AG04450 (cell line): ENCODE results near the gene OPA3. TPM values are rescaled to one million over a fixed set of nuclear protein-coding genes. Genes with fewer than 3 reads are reported as not detected.

ENCODE experiments used
- CTCF ChIA-PET: fragments of 300-600, 350-600 bp; formaldehyde crosslinking; extraction: SDS; loops from one replicate; lab custom pipeline; 2022; ENCODE audit warnings: antibody characterized with exemption, inconsistent platforms; lab: Charles Lee
- POLR2A ChIA-PET: fragments of 350-600 bp; formaldehyde crosslinking; extraction: SDS; loops from one replicate; lab custom pipeline; 2021; ENCODE audit warnings: antibody characterized with exemption, inconsistent platforms; lab: Yijun Ruan, JAX
- DNase-seq: peaks from one replicate; pipeline ENCODE4 v3.0.0-alpha.2; 2011; ENCODE audit warnings: low read depth, low spot score
- H3K27ac ChIP-seq: one replicate; pipeline ENCODE4 v1.5.1; 2012; ENCODE audit warnings: low read depth, low read length, control low read depth
- H3K27me3 ChIP-seq: one replicate; pipeline ENCODE4 v1.6.0; 2012; ENCODE audit warnings: low read length; ENCODE audit not compliant: control insufficient read depth, insufficient read depth
- H3K4me3 ChIP-seq: 2 replicates; pipeline ENCODE4 v1.5.1; 2011; ENCODE audit warnings: mild to moderate bottlenecking, low read depth, low read length, control low read depth
- H3K9me3 ChIP-seq: 2 replicates; pipeline ENCODE4 v1.5.1; 2012; ENCODE audit warnings: low read length; ENCODE audit not compliant: control insufficient read depth, insufficient read depth
- polyA plus RNA-seq: library from polyadenylated mRNA; depleted of rRNA; stranded (reverse); fragments of >200 nt; gene quantifications from 2 replicates; pipeline ENCODE4 v1.2.3, GENCODE V29; 2011
- TF ChIP-seq, protein P1 (sequence below): IDR thresholded peaks from 2 replicates; pipeline ENCODE4 v1.5.1; 2011; ENCODE audit warnings: low read depth, low read length, control low read depth, inconsistent platforms

The OPA3 gene
- polyA plus RNA-seq, 1 experiment: 12.2 TPM

DNA sequence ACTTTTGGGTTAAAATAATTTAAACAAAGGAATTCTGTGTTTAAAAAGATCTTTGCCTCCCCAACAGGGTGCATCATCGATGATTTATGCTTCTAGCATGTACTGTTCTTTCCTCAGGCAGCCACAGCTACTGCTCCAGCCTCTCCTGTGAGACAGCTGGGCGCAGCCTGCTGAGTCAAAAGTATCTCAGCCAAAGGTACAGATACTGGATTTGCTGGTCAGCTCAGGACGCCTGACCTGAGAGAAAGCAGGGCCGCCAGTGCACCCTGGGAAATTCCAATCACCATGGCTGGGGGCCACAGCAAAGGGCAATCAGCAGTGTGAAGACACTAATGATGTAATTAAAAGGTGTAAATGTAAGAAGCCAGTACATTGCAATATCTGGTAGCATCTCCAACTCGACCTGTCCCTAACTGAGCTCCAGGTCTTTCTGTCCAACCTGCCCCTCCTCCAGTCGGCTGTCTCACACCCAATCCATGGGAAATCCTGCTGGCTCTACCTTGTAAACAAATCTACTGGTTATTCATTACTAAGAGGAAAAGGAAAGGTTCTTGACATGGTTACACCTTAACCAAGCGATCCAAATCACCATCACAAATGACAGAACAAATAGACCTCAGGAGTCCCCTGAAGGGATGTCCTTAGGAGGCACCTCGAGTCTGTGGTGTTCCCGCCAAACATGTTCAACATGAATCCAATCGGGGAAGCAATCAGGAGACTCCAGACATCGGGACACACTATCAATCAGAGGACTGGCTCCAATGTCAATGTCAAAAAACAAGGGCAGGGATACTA, 7.3 kb downstream of the OPA3 start:
- H3K27me3 ChIP-seq: no peaks in the 10 kb centered on the region
- POLR2A ChIA-PET: interaction anchor here (0.5 to 1.8 kb wide), 4 partner anchors 25 to 69 kb away, joined by 3 to 6 read pairs (median 4); no protein-coding TSS in a partner anchor

DNA sequence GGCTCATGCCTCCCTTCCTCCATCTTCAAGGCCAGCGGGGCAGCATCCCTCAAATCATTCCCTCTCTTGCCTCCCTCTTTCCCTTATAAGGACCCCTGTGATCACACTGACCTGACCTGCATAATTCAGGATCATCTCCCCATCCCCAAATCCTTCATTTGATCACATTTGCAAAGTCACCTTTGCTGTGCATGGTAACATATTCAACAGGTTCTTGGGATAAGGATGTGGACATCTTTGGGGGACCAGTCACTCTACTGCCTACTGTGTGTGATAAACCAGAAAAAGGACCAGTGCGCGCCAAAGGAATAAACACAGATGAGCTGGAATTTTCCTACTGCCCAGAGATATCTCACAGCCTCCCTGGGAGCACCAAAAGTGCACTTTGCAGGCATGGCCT, 7.9 kb downstream of the OPA3 start:
- ChIA-PET POLR2A (interaction anchor here (0.5 to 1.8 kb wide), 4 partner anchors 24 to 68 kb away, joined by 3 to 6 read pairs (median 4); no protein-coding TSS in a partner anchor), CTCF (interaction anchor here (1.4 kb wide), 1 partner anchor 18 kb away, joined by 4 read pairs; no protein-coding TSS in a partner anchor)
- H3K4me3 ChIP-seq: no peak overlapping the region
- peak overlapping the region; percentile 95 for H3K27ac ChIP-seq
- DNase-seq: no peak
- H3K27me3 ChIP-seq: no peaks in the 10 kb centered on the region
- TF ChIP-seq, protein P1, sequence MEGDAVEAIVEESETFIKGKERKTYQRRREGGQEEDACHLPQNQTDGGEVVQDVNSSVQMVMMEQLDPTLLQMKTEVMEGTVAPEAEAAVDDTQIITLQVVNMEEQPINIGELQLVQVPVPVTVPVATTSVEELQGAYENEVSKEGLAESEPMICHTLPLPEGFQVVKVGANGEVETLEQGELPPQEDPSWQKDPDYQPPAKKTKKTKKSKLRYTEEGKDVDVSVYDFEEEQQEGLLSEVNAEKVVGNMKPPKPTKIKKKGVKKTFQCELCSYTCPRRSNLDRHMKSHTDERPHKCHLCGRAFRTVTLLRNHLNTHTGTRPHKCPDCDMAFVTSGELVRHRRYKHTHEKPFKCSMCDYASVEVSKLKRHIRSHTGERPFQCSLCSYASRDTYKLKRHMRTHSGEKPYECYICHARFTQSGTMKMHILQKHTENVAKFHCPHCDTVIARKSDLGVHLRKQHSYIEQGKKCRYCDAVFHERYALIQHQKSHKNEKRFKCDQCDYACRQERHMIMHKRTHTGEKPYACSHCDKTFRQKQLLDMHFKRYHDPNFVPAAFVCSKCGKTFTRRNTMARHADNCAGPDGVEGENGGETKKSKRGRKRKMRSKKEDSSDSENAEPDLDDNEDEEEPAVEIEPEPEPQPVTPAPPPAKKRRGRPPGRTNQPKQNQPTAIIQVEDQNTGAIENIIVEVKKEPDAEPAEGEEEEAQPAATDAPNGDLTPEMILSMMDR: no peak
- H3K9me3 ChIP-seq: no peaks in the 10 kb centered on the region

More for the DNA sequence above, 7.3 kb downstream of the OPA3 start:
- H3K9me3 ChIP-seq: no peaks in the 10 kb centered on the region
- H3K4me3 ChIP-seq: no peak overlapping the region; the same call in 1 of the 2 replicates
- TF ChIP-seq, protein P1: no peak
- H3K27ac ChIP-seq: peak overlapping the region; percentile 95
- peak; percentile 80 for DNase-seq
- CTCF ChIA-PET: interaction anchor here (1.4 kb wide), 1 partner anchor 19 kb away, joined by 4 read pairs; no protein-coding TSS in a partner anchor

DNA sequence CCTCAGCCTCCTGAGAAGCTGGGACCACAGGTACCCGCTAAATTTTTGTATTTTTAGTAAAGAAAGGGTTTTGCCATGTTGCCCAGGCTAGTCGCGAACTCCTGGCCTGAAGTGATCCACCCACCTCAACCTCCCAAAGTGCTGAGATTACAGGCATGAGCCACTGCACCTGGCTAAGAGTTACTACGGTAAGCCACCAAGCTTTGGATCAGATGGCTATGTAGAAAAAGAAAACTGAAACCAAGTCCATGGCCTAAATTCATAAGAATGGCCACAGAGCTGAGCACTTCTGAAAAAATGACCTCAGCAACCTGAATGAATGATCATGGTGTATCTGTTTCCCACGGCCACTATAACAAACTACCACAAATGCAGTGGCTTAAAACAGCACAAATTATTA, 9.4 kb downstream of the OPA3 start:
- H3K4me3 ChIP-seq: no peak overlapping the region
- no peaks in the 10 kb centered on the region for H3K27me3 ChIP-seq
- ChIA-PET POLR2A (no interaction called here), CTCF (no interaction called here)
- no peak for DNase-seq
- H3K9me3 ChIP-seq: no peaks in the 10 kb centered on the region
- H3K27ac ChIP-seq: no peak overlapping the region
- TF ChIP-seq, protein P1: no peak

DNA sequence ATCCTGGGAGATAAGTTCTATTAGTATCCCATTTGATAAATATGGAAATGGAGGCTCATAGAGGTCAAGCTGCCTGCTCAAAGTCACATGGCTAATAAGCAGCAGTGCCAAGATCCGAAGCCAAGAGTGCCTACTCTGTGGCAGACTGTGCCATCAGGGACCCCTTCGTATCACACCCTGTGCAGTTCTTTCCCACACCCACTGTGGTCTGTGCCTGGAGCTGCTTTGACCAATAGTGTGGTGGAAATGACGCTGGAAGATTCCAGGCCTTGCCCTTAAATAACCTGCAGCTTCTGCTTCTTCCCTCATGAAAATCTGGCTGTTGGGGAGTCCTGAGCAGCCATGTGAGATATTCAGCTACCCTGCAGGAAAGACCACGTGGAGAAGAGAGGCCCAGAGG, 10.1 kb downstream of the OPA3 start:
- no peak overlapping the region for H3K4me3 ChIP-seq
- no peak overlapping the region for H3K27ac ChIP-seq
- H3K27me3 ChIP-seq: no peaks in the 10 kb centered on the region
- H3K9me3 ChIP-seq: no peaks in the 10 kb centered on the region
- ChIA-PET POLR2A (no interaction called here), CTCF (interaction anchor here (1.0 kb wide), 1 partner anchor 16 kb away, joined by 3 read pairs; no protein-coding TSS in a partner anchor)
- TF ChIP-seq, protein P1: no peak
- DNase-seq: no peak
